ENCODE results near the gene SFTPA2.
"Not testable (repeated sequence)": the region's sequence is repeated elsewhere in the genome, so short reads cannot be mapped to it uniquely, and the experiment has no call there.

SFTPA2 gene

GRCh38 chr10:79560160-79560709, at the start of gene SFTPA2:
Gene SFTPA2 (minus strand): TSS chr10:79560407. CDS start chr10:79559483, 924 bp downstream.
- DNase-seq = no peak

DNA sequence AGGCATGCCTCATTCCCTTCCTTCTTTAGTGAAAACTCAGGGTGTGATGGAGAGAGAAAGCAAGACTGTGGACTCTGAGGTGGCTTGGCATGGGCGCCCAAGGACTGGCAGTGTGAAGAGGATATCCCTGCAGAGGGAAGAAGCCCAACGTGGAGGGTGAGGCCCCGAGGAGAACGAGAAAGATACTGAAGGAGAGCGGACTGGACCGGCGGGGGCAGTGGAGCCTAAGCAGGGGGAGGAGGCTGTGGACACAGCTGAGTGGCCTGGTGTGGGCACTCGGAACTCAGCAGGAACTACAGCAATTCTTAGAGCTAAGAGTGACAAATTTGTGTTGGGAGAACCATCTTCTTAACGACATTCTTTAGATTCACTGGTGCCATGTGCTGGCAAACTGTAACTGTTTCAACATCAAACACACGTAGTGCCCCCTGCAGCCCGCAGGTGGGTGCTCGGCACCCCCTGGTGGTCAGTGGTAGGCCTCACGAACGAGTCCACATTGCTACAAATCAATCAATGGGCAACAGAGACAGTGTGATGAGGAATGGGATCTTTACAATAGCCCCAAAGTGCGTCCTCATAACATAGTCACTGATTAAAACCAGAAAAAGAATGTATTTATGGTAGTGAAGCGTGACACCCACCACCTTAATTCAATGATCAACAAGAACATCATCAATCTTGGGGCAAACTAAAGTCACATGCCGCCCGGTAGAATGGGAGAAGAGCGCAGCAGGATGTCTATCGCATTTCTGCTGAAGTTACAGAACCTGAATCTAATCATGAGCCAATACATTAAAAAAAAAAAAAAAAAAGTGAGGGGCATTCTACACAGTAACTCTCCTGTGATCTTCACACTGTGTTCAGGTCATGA, 48.5 kb upstream of the SFTPA2 start:
- DNase-seq = peak; percentile 28

DNA sequence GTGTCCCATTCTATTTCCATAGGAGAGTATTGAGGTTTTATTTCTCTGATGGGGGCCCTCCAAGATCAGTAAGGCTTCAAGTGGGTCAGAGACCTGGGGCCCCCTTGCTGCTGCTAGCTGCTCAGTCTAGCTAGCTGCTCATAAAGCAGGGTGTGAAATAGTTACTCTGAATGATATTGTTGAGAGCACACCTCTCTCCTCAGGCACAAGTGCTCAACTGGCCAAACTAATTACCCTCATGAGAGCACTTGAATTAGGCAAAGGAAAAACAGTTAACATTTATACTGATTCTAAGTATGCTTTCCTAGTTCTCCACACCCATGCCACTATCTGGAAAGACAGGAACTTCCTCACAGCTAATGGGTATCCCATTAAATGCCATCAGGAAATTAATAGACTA, 45.1 kb upstream of the SFTPA2 start:
- DNase-seq = no peak

GRCh38 chr10:79604294-79604693, 44.1 kb upstream of the SFTPA2 start:
- no peak for DNase-seq

DNA sequence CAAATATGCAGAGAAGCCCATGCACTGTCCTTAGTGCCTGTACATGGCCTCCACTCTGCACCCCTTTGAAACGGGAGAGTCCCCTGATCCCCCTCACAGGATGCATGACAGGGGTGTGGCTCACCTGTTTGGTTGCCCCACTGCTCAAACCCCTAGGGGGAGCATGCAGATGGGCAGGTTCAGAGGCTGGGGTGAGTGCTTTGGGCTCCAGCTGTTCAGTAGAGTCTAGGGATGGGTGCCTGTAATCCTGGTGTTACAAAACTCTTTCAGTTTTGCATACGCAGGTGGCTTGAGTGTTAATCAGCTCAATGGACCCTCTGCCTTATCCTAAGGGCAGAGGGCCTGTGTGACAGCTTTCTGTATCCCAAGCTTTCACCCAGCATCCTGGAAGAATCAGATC, 42.7 kb upstream of the SFTPA2 start:
- no peak for DNase-seq

- no peak for DNase-seq
Observed at GRCh38 chr10:79601939-79602338, 41.7 kb upstream of the SFTPA2 start.

DNA sequence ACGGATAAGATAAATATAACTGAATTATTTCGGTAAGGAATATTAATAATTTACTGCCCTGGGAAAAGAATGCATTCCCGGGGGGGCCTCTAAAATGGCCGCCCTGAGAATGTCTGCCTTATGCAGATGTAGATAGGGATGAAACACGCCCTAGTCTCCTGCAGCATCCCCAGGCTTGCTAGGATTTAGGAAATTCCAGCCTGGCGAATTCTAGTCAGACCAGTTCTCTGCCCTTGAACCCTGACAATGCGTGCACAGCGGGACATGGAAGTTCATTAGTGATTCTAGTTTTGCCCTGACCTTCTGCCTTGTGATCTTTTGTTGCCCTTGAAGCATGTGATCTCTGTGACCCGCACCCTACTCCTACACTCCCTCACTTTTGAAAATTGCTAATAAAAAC, 39.4 kb upstream of the SFTPA2 start:
- DNase-seq = not testable (repeated sequence)

GRCh38 chr10:79595510-79595909, 35.3 kb upstream of the SFTPA2 start:
- DNase-seq = no peak

DNA sequence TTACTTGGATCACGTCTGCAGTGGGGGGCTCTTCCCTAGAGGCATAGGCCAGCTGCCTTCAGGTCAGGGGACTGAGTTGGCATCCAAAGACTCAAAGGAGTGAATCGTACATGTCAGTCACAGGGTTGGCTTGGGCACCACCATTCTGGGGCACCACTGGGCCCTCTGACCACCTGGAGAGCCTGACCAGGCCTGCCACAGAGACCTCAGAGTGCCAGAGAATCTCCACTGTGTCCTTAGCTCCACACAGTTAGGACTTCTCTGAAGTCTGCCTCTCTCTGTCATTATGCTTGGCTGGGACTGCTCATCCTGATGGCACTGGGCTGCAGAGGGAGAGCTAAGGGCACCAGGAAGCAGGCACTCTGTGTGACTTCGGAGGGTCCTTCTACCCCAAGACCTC, 34.4 kb upstream of the SFTPA2 start:
- DNase-seq = not testable (repeated sequence)

GRCh38 chr10:79593377-79593776, 33.2 kb upstream of the SFTPA2 start:
- no peak for DNase-seq

- no peak for DNase-seq
Observed at GRCh38 chr10:79588800-79589199, 28.6 kb upstream of the SFTPA2 start.

- no peak for DNase-seq
Observed at GRCh38 chr10:79586933-79587332, 26.7 kb upstream of the SFTPA2 start.

DNA sequence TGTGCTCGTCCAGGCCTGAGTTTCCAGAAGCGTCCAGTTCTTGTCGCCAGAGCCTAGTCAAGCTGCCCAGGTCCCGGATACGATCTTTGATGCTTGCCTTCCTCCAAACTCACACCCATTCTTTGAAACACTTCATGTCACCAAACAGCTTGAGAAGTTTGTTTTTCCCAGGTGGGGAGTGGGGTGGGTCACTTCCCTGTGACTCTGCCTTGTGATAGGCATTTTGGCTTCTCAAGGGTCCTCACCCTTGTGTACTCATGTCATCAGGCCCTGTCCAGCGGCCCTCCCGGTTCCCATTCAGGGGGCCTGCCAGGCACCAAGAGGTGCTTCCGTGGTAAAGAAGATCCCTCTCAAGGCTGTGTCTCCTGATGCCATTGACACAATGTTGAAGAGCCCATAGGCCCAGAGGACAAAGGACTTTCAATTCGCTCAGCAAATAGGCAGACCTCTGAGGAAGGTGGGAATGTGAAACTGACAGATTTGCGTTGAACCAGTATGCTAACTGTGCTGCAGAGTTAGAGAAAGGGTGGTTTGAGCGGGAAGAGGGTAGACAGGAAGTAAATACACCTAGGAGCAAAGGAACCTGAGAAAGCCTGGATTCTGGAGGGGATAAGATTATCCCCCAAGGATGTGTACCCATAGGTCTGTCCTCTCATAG, 25.8 kb upstream of the SFTPA2 start:
- no peak for DNase-seq

- DNase-seq = no peak
Observed at GRCh38 chr10:79583488-79584024, 23.3 kb upstream of the SFTPA2 start.

DNA sequence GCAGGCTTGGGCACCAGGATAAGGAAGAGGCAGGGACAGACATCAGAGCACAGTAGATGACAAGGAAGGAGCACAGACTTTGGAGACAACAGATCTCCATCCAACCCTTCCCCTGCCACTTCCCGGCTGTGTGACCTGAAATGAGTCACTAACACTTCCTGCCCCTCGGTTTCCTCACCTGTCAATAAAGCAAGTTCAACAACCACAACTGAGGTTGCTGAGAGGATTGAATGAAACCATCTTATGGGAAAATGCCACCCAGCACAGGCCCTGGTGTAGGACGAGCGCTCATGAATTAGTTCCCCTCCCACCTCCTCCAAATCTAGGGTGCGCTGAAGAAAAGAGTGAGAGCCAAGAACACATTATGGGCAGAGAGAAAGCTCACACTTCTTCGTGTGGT, 22.7 kb upstream of the SFTPA2 start:
- not testable (repeated sequence) for DNase-seq

DNA sequence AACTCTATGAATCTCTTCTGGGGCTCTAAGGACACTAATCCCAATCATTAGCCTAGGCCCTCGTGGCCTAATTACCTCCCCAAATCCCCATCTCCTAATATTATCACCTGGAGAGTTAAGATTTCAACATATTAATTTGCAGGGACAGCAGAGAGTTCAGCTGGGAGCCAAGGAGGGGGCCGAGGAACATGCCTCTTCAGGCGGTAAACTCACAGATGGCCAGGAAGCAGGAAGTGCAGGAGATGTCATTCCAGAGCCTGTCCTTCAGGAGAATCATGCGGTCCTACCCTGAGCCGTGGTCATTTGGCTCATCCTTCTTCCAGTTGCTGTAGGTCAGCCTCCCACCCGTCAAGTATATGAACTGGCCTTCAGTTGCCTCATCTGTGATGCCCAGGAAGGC, 21.9 kb upstream of the SFTPA2 start:
- no peak for DNase-seq

- DNase-seq = no peak
Observed at GRCh38 chr10:79581044-79581443, 20.8 kb upstream of the SFTPA2 start.

DNA sequence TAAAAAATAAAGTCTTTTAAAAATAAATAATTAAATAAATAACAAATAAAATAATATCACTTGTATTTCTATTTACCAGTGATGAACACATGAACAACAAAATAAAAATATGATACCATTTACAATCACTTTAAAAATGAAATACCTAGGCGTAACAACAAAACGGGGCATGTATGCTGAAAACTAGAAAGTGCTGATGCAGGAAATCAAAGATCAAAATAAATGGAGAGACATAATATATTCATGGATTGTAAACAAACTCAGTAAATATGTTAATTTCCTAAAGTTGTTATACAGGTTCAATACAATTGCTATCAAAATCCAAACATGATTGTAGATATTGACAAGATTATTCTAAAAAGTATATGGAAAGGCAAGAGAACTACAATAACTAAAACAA, 19.2 kb upstream of the SFTPA2 start:
- DNase-seq = no peak

DNA sequence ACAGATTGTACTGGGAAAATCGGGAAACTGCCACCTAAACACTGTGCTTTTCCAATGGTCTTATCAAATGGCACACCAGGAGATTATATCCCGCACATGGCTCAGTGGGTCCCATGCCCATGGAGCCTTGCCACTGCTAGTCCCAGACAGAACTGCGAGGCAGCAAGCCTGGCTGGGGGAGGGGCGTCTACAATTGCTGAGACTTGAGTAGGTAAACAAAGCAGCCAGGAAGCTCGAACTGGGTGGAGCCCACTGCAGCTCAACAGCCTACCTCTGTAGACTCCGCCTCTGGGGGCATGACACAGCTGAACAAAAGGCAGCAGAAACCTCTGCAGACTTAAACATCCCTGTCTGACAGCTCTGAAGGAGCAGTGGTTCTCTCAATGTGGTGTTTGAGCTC, 10.4 kb upstream of the SFTPA2 start:
- not testable (repeated sequence) for DNase-seq

DNA sequence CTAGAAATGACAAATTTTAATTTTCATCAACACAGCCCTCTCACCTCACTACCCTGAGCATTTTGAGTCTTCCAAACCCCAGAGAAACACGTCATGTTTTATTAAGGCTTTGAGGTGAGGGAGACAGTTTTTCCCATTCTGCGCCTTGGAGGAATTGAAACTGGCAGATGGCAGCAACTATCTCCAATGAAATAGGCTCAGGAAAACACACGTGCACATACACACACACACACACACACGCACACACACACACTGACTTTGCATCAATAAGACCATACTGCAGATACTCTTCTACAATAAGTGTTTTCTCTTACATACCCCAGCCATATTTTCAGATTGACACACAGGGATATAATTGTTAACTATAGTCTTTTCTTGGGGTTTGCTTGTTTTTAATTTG, 3.2 kb upstream of the SFTPA2 start:
- DNase-seq = no peak

DNA sequence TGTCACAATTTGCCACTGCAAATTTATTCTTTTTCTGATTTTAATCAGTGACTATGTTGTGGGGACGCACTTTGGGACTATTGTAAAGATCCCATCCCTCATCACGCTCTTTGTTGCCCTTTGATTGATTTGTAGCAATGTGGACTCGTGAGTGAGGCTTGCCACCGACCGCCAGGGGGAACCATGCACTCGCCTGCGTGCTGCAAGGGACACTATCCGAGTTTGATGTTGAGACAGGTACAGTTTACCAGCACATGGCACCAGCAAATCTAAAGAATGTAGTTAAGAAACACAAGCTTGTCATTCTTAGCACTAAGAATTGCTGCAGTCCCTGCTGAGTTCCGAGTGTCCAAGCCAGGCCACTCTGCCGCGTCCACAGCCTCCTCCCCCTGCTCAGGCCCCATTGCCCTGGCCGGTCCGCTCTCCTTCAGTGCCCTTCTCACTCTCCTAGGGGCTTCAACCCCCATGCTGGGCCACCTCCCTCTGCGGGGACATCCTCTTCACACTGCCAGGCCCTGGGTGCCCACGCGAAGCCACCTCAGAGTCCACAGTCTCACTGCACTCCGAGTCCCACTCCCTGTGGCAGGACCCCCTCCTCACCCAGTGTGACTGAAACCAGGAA, 2.0 kb upstream of the SFTPA2 start:
- no peak for DNase-seq

- DNase-seq = no peak
Observed at GRCh38 chr10:79561257-79561656, 1.1 kb upstream of the SFTPA2 start.

DNA sequence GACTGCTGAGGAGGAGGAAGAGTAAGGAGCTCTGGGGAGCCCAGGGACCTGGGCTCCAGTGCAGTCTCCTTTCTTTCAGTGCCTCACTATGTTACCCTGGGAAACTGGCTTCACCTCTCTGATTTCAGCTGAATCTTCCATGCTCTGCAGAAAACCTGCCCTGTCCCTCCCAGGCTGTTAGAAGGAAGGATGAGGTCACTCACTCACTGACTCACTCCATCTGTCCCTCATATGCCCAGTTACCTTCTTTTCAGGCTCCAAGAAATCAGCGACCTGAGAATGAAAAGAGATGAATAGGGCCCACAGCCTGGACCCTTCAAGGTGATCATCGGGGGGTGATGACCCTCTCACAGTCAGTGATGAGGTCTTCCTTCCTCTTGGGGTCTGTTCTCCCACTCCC, 481 bp downstream of the SFTPA2 start:
- no peak for DNase-seq
